Thyroid gland (tissue), 4 donors: Measurements from ENCODE around the gene SLC22A3.

Source experiments
- CTCF ChIP-seq, 6 experiments: fragments of 200-600 bp in 3 of 6; fragments of 450-650 bp in 3 of 6; sonication (generic) in 3 of 6; IDR thresholded peaks; one replicate each; pipeline ENCODE4 v1.5.1; 2016 to 2019; ENCODE audit warnings: antibody characterized with exemption in 6 of 6, mild to moderate bottlenecking in 2 of 6, inconsistent platforms in 1 of 6, moderate library complexity in 1 of 6
- POLR2A ChIP-seq, 2 donors: fragments of 450-650 bp; IDR thresholded peaks; one replicate each; pipeline ENCODE4 v1.6.1; 2017; ENCODE audit warnings: antibody characterized with exemption in 2 of 2, mild to moderate bottlenecking in 2 of 2, moderate library complexity in 1 of 2

DNA sequence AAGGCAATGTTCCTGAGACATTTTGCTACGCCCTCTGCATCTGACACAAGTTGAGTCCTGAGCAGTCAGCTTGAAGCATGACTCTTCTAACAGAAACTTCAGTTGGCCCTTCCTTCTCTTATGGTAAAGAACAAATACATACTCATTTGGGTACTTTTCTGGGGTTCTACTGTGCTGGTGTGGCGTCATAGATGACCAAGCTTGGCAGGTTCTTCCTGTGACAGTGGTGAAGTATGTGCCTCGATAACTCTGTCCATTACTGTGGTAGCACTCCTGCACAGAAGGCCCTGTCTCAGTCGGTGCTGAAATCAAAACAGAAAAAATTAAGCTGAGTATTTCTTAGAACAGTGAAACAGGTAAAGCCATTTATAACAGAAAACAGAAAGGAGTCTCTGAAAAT is 152.5 kb downstream of the SLC22A3 start:
- TF ChIP-seq CTCF (IDR thresholded peaks at IDR 0.05) (no peak), POLR2A (IDR thresholded peaks at IDR 0.05) (no peak)
